ENCODE measurements around the gene FRY. TPM values are rescaled to one million over a fixed set of nuclear protein-coding genes. Genes with fewer than 3 reads are reported as not detected.

Gene FRY
- total RNA-seq, 2 experiments from 2014 or later: 0.47 to 1.4 TPM

GRCh38 chr13:32092496-32092895, 60.9 kb downstream of the FRY start:
- DNase-seq: no peak
- peaks cover 3% of the 10 kb centered on the region for H3K27me3 Mint-ChIP-seq (ENCODE audit: low read depth)
- no peaks in the 10 kb centered on the region for H3K9me3 Mint-ChIP-seq (ENCODE audit: insufficient read depth)
- no peak for ATAC-seq
- peaks cover 2% of the 10 kb centered on the region for H3K4me1 Mint-ChIP-seq (ENCODE audit: low read depth)
- H3K4me3 Mint-ChIP-seq: no peak overlapping the region
- POLR2A ChIA-PET: no interaction called here
- CTCF ChIA-PET: no interaction called here
- H3K27ac Mint-ChIP-seq: no peak overlapping the region
- no peaks in the 10 kb centered on the region for H3K36me3 Mint-ChIP-seq (ENCODE audit: low read depth)

GRCh38 chr13:32093006-32093405, 61.4 kb downstream of the FRY start:
- ATAC-seq: no peak
- no peak for DNase-seq
- H3K36me3 Mint-ChIP-seq (ENCODE audit: low read depth): no peaks in the 10 kb centered on the region
- no peak overlapping the region for H3K4me3 Mint-ChIP-seq
- H3K9me3 Mint-ChIP-seq (ENCODE audit: insufficient read depth): no peaks in the 10 kb centered on the region
- peaks cover 3% of the 10 kb centered on the region for H3K27me3 Mint-ChIP-seq (ENCODE audit: low read depth)
- ChIA-PET CTCF (no interaction called here), POLR2A (no interaction called here)
- peaks cover 2% of the 10 kb centered on the region for H3K4me1 Mint-ChIP-seq (ENCODE audit: low read depth)
- no peak overlapping the region for H3K27ac Mint-ChIP-seq

- H3K27me3 Mint-ChIP-seq (ENCODE audit: low read depth): peaks cover 3% of the 10 kb centered on the region
- H3K27ac Mint-ChIP-seq: no peak overlapping the region
- H3K36me3 Mint-ChIP-seq (ENCODE audit: low read depth): no peaks in the 10 kb centered on the region
- no peak overlapping the region for H3K4me3 Mint-ChIP-seq
- POLR2A ChIA-PET: no interaction called here
- ATAC-seq (no peak), DNase-seq (no peak)
- CTCF ChIA-PET: no interaction called here
- no peaks in the 10 kb centered on the region for H3K9me3 Mint-ChIP-seq (ENCODE audit: insufficient read depth)
- no peaks in the 10 kb centered on the region for H3K4me1 Mint-ChIP-seq (ENCODE audit: low read depth)
Observed at GRCh38 chr13:32098272-32098671, 66.7 kb downstream of the FRY start.

- Mint-ChIP-seq H3K27me3 (ENCODE audit: low read depth) (no peaks in the 10 kb centered on the region), H3K27ac (no peak overlapping the region), H3K4me1 (ENCODE audit: low read depth) (no peaks in the 10 kb centered on the region), H3K36me3 (ENCODE audit: low read depth) (no peaks in the 10 kb centered on the region), H3K4me3 (no peak overlapping the region), H3K9me3 (ENCODE audit: insufficient read depth) (peaks cover 5% of the 10 kb centered on the region)
- ATAC-seq (no peak), DNase-seq (no peak)
- ChIA-PET POLR2A (no interaction called here), CTCF (no interaction called here)
Observed at GRCh38 chr13:32105653-32106313, 74.2 kb downstream of the FRY start.

GRCh38 chr13:32107474-32107873, 75.9 kb downstream of the FRY start:
- ATAC-seq: no peak
- CTCF ChIA-PET: no interaction called here
- POLR2A ChIA-PET: no interaction called here
- H3K36me3 Mint-ChIP-seq (ENCODE audit: low read depth): no peaks in the 10 kb centered on the region
- no peaks in the 10 kb centered on the region for H3K27me3 Mint-ChIP-seq (ENCODE audit: low read depth)
- H3K4me1 Mint-ChIP-seq (ENCODE audit: low read depth): no peaks in the 10 kb centered on the region
- peaks cover 5% of the 10 kb centered on the region for H3K9me3 Mint-ChIP-seq (ENCODE audit: insufficient read depth)
- no peak for DNase-seq
- no peak overlapping the region for H3K4me3 Mint-ChIP-seq
- no peak overlapping the region for H3K27ac Mint-ChIP-seq

GRCh38 chr13:32107973-32108372, 76.4 kb downstream of the FRY start:
- ChIA-PET CTCF (no interaction called here), POLR2A (no interaction called here)
- Mint-ChIP-seq H3K4me3 (no peak overlapping the region), H3K27ac (no peak overlapping the region), H3K27me3 (ENCODE audit: low read depth) (no peaks in the 10 kb centered on the region), H3K4me1 (ENCODE audit: low read depth) (no peaks in the 10 kb centered on the region), H3K36me3 (ENCODE audit: low read depth) (no peaks in the 10 kb centered on the region), H3K9me3 (ENCODE audit: insufficient read depth) (peaks cover 5% of the 10 kb centered on the region)
- DNase-seq: no peak
- no peak for ATAC-seq

GRCh38 chr13:32113532-32113931, 82.0 kb downstream of the FRY start:
- H3K27me3 Mint-ChIP-seq (ENCODE audit: low read depth): no peaks in the 10 kb centered on the region
- no peaks in the 10 kb centered on the region for H3K36me3 Mint-ChIP-seq (ENCODE audit: low read depth)
- ATAC-seq (no peak), DNase-seq (no peak)
- peaks cover 3% of the 10 kb centered on the region for H3K4me1 Mint-ChIP-seq (ENCODE audit: low read depth)
- no peak overlapping the region for H3K27ac Mint-ChIP-seq
- ChIA-PET CTCF (no interaction called here), POLR2A (no interaction called here)
- no peak overlapping the region for H3K4me3 Mint-ChIP-seq
- no peaks in the 10 kb centered on the region for H3K9me3 Mint-ChIP-seq (ENCODE audit: insufficient read depth)

GRCh38 chr13:32114284-32114950, 82.8 kb downstream of the FRY start:
- H3K27ac Mint-ChIP-seq: no peak overlapping the region
- no peaks in the 10 kb centered on the region for H3K36me3 Mint-ChIP-seq (ENCODE audit: low read depth)
- DNase-seq: no peak
- ChIA-PET POLR2A (no interaction called here), CTCF (no interaction called here)
- H3K4me3 Mint-ChIP-seq: no peak overlapping the region
- no peak for ATAC-seq
- H3K27me3 Mint-ChIP-seq (ENCODE audit: low read depth): no peaks in the 10 kb centered on the region
- H3K4me1 Mint-ChIP-seq (ENCODE audit: low read depth): peaks cover 3% of the 10 kb centered on the region
- no peaks in the 10 kb centered on the region for H3K9me3 Mint-ChIP-seq (ENCODE audit: insufficient read depth)

- Mint-ChIP-seq H3K27ac (no peak overlapping the region), H3K9me3 (ENCODE audit: insufficient read depth) (no peaks in the 10 kb centered on the region), H3K27me3 (ENCODE audit: low read depth) (no peaks in the 10 kb centered on the region), H3K4me3 (no peak overlapping the region), H3K4me1 (ENCODE audit: low read depth) (peaks cover 3% of the 10 kb centered on the region), H3K36me3 (ENCODE audit: low read depth) (no peaks in the 10 kb centered on the region)
- ATAC-seq (no peak), DNase-seq (no peak)
- CTCF ChIA-PET: no interaction called here
- POLR2A ChIA-PET: no interaction called here
Observed at GRCh38 chr13:32115066-32115465, 83.5 kb downstream of the FRY start.

GRCh38 chr13:32116210-32116609, 84.6 kb downstream of the FRY start:
- no peaks in the 10 kb centered on the region for H3K36me3 Mint-ChIP-seq (ENCODE audit: low read depth)
- CTCF ChIA-PET: no interaction called here
- H3K27me3 Mint-ChIP-seq (ENCODE audit: low read depth): no peaks in the 10 kb centered on the region
- DNase-seq: no peak
- ATAC-seq: no peak
- H3K4me3 Mint-ChIP-seq: no peak overlapping the region
- peaks cover 3% of the 10 kb centered on the region for H3K4me1 Mint-ChIP-seq (ENCODE audit: low read depth)
- H3K27ac Mint-ChIP-seq: no peak overlapping the region
- no peaks in the 10 kb centered on the region for H3K9me3 Mint-ChIP-seq (ENCODE audit: insufficient read depth)
- POLR2A ChIA-PET: no interaction called here

- ATAC-seq: no peak
- no peak overlapping the region for H3K27ac Mint-ChIP-seq
- ChIA-PET CTCF (no interaction called here), POLR2A (no interaction called here)
- H3K9me3 Mint-ChIP-seq (ENCODE audit: insufficient read depth): no peaks in the 10 kb centered on the region
- no peaks in the 10 kb centered on the region for H3K36me3 Mint-ChIP-seq (ENCODE audit: low read depth)
- peaks cover 3% of the 10 kb centered on the region for H3K4me1 Mint-ChIP-seq (ENCODE audit: low read depth)
- DNase-seq: no peak
- H3K4me3 Mint-ChIP-seq: no peak overlapping the region
- no peaks in the 10 kb centered on the region for H3K27me3 Mint-ChIP-seq (ENCODE audit: low read depth)
Observed at GRCh38 chr13:32117001-32117400, 85.4 kb downstream of the FRY start.

- H3K27ac Mint-ChIP-seq: no peak overlapping the region
- H3K27me3 Mint-ChIP-seq (ENCODE audit: low read depth): no peaks in the 10 kb centered on the region
- DNase-seq (no peak), ATAC-seq (no peak)
- H3K4me3 Mint-ChIP-seq: no peak overlapping the region
- ChIA-PET CTCF (no interaction called here), POLR2A (no interaction called here)
- H3K9me3 Mint-ChIP-seq (ENCODE audit: insufficient read depth): no peaks in the 10 kb centered on the region
- peaks cover 3% of the 10 kb centered on the region for H3K4me1 Mint-ChIP-seq (ENCODE audit: low read depth)
- no peaks in the 10 kb centered on the region for H3K36me3 Mint-ChIP-seq (ENCODE audit: low read depth)
Observed at GRCh38 chr13:32117701-32118100, 86.1 kb downstream of the FRY start.

GRCh38 chr13:32121316-32121715, 89.7 kb downstream of the FRY start:
- ATAC-seq (no peak), DNase-seq (no peak)
- no peak overlapping the region for H3K4me3 Mint-ChIP-seq
- ChIA-PET POLR2A (no interaction called here), CTCF (no interaction called here)
- H3K27me3 Mint-ChIP-seq (ENCODE audit: low read depth): no peaks in the 10 kb centered on the region
- H3K36me3 Mint-ChIP-seq (ENCODE audit: low read depth): no peaks in the 10 kb centered on the region
- H3K9me3 Mint-ChIP-seq (ENCODE audit: insufficient read depth): no peaks in the 10 kb centered on the region
- no peak overlapping the region for H3K27ac Mint-ChIP-seq
- H3K4me1 Mint-ChIP-seq (ENCODE audit: low read depth): no peaks in the 10 kb centered on the region

Data from activated CD8-positive, alpha-beta T cell treated with anti-CD3 and anti-CD28 coated beads, Interleukin-2, amount 10 ng/mL, durations not matched to agents 7 days and 5 days (primary cell).